Measurements from ENCODE around the gene VTCN1.

VTCN1 gene

GRCh38 chr1:117182319-117182718 lies 28.4 kb downstream of the VTCN1 start:
- Mint-ChIP-seq H3K4me3 (no peak overlapping the region), H3K9me3 (no peaks in the 10 kb centered on the region), H3K36me3 (no peaks in the 10 kb centered on the region), H3K4me1 (no peaks in the 10 kb centered on the region), H3K27ac (no peak overlapping the region)
- DNase-seq (ENCODE audit: low spot score in 2 of 2) (no peak), ATAC-seq (no peak)

GRCh38 chr1:117181630-117182041 lies 29.1 kb downstream of the VTCN1 start:
- no peak for ATAC-seq
- Mint-ChIP-seq H3K4me3 (no peak overlapping the region), H3K36me3 (no peaks in the 10 kb centered on the region)

GRCh38 chr1:117180147-117180967 lies 30.4 kb downstream of the VTCN1 start:
- no peak for DNase-seq (ENCODE audit: low spot score in 2 of 2)
- H3K4me1 Mint-ChIP-seq, result no peaks in the 10 kb centered on the region
- H3K9me3 Mint-ChIP-seq, result no peaks in the 10 kb centered on the region
- no peak overlapping the region for H3K27ac Mint-ChIP-seq
- H3K4me3 Mint-ChIP-seq, result no peak overlapping the region
- no peak for ATAC-seq
- H3K36me3 Mint-ChIP-seq, result no peaks in the 10 kb centered on the region

More at GRCh38 chr1:117181630-117182041, 29.1 kb downstream of the VTCN1 start:
- Mint-ChIP-seq H3K4me1 (no peaks in the 10 kb centered on the region), H3K27ac (no peak overlapping the region), H3K9me3 (no peaks in the 10 kb centered on the region)
- no peak for DNase-seq (ENCODE audit: low spot score in 2 of 2)

GRCh38 chr1:117179471-117179870 lies 31.3 kb downstream of the VTCN1 start:
- H3K36me3 Mint-ChIP-seq, result no peaks in the 10 kb centered on the region
- H3K4me1 Mint-ChIP-seq, result no peaks in the 10 kb centered on the region
- no peak overlapping the region for H3K27ac Mint-ChIP-seq
- H3K9me3 Mint-ChIP-seq, result no peaks in the 10 kb centered on the region
- H3K4me3 Mint-ChIP-seq, result no peak overlapping the region
- DNase-seq (ENCODE audit: low spot score in 2 of 2), result no peak
- ATAC-seq, result no peak

GRCh38 chr1:117178756-117179155 lies 32.0 kb downstream of the VTCN1 start:
- Mint-ChIP-seq H3K27ac (no peak overlapping the region), H3K4me1 (no peaks in the 10 kb centered on the region), H3K36me3 (no peaks in the 10 kb centered on the region), H3K4me3 (no peak overlapping the region), H3K9me3 (no peaks in the 10 kb centered on the region)
- DNase-seq (ENCODE audit: low spot score in 2 of 2), result no peak
- ATAC-seq, result no peak

- H3K4me1 Mint-ChIP-seq, result no peaks in the 10 kb centered on the region
- H3K36me3 Mint-ChIP-seq, result no peaks in the 10 kb centered on the region
- no peak overlapping the region for H3K27ac Mint-ChIP-seq
- ATAC-seq, result no peak
- H3K9me3 Mint-ChIP-seq, result no peaks in the 10 kb centered on the region
- H3K4me3 Mint-ChIP-seq, result no peak overlapping the region
- DNase-seq (ENCODE audit: low spot score in 2 of 2), result no peak
These were observed 33.4 kb downstream of the VTCN1 start for GRCh38 chr1:117177376-117177775.

- no peak for ATAC-seq
These were observed 34.1 kb downstream of the VTCN1 start for GRCh38 chr1:117176579-117176978.

GRCh38 chr1:117174851-117175250 lies 35.9 kb downstream of the VTCN1 start:
- H3K9me3 Mint-ChIP-seq, result no peaks in the 10 kb centered on the region
- DNase-seq (ENCODE audit: low spot score in 2 of 2), result no peak
- no peaks in the 10 kb centered on the region for H3K36me3 Mint-ChIP-seq
- H3K27ac Mint-ChIP-seq, result no peak overlapping the region
- no peak for ATAC-seq
- no peak overlapping the region for H3K4me3 Mint-ChIP-seq
- H3K4me1 Mint-ChIP-seq, result no peaks in the 10 kb centered on the region

More at GRCh38 chr1:117176579-117176978, 34.1 kb downstream of the VTCN1 start:
- no peak for DNase-seq (ENCODE audit: low spot score in 2 of 2)
- H3K27ac Mint-ChIP-seq, result no peak overlapping the region
- H3K4me1 Mint-ChIP-seq, result no peaks in the 10 kb centered on the region
- H3K36me3 Mint-ChIP-seq, result no peaks in the 10 kb centered on the region
- H3K4me3 Mint-ChIP-seq, result no peak overlapping the region
- H3K9me3 Mint-ChIP-seq, result no peaks in the 10 kb centered on the region

GRCh38 chr1:117173691-117174090 lies 37.0 kb downstream of the VTCN1 start:
- Mint-ChIP-seq H3K9me3 (no peaks in the 10 kb centered on the region), H3K27ac (no peak overlapping the region), H3K36me3 (no peaks in the 10 kb centered on the region), H3K4me3 (no peak overlapping the region), H3K4me1 (no peaks in the 10 kb centered on the region)
- DNase-seq (ENCODE audit: low spot score in 2 of 2) (no peak), ATAC-seq (no peak)

GRCh38 chr1:117173006-117173405 lies 37.7 kb downstream of the VTCN1 start:
- Mint-ChIP-seq H3K4me1 (no peaks in the 10 kb centered on the region), H3K4me3 (no peak overlapping the region), H3K27ac (no peak overlapping the region), H3K36me3 (no peaks in the 10 kb centered on the region), H3K9me3 (no peaks in the 10 kb centered on the region)
- ATAC-seq (no peak), DNase-seq (ENCODE audit: low spot score in 2 of 2) (no peak)

- Mint-ChIP-seq H3K9me3 (no peaks in the 10 kb centered on the region), H3K4me1 (no peaks in the 10 kb centered on the region), H3K4me3 (no peak overlapping the region), H3K27ac (no peak overlapping the region), H3K36me3 (no peaks in the 10 kb centered on the region)
- ATAC-seq (no peak), DNase-seq (ENCODE audit: low spot score in 2 of 2) (no peak)
These were observed 38.7 kb downstream of the VTCN1 start for GRCh38 chr1:117171900-117172511.

GRCh38 chr1:117169871-117170596 lies 40.7 kb downstream of the VTCN1 start:
- no peaks in the 10 kb centered on the region for H3K36me3 Mint-ChIP-seq
- DNase-seq (ENCODE audit: low spot score in 2 of 2) (no peak), ATAC-seq (no peak)
- no peaks in the 10 kb centered on the region for H3K4me1 Mint-ChIP-seq
- no peaks in the 10 kb centered on the region for H3K9me3 Mint-ChIP-seq
- no peak overlapping the region for H3K4me3 Mint-ChIP-seq
- no peak overlapping the region for H3K27ac Mint-ChIP-seq

- DNase-seq (ENCODE audit: low spot score in 2 of 2) (no peak), ATAC-seq (no peak)
- Mint-ChIP-seq H3K36me3 (no peaks in the 10 kb centered on the region), H3K4me1 (no peaks in the 10 kb centered on the region), H3K4me3 (no peak overlapping the region), H3K27ac (no peak overlapping the region), H3K9me3 (no peaks in the 10 kb centered on the region)
These were observed 43.3 kb downstream of the VTCN1 start for GRCh38 chr1:117167402-117167801.

- H3K36me3 Mint-ChIP-seq, result no peaks in the 10 kb centered on the region
- H3K27ac Mint-ChIP-seq, result no peak overlapping the region
- DNase-seq (ENCODE audit: low spot score in 2 of 2) (no peak), ATAC-seq (no peak)
- H3K9me3 Mint-ChIP-seq, result no peaks in the 10 kb centered on the region
- no peak overlapping the region for H3K4me3 Mint-ChIP-seq
- H3K4me1 Mint-ChIP-seq, result no peaks in the 10 kb centered on the region
These were observed 44.7 kb downstream of the VTCN1 start for GRCh38 chr1:117166076-117166475.

GRCh38 chr1:117164209-117164608 lies 46.5 kb downstream of the VTCN1 start:
- H3K4me1 Mint-ChIP-seq, result no peaks in the 10 kb centered on the region
- DNase-seq (ENCODE audit: low spot score in 2 of 2), result no peak
- H3K4me3 Mint-ChIP-seq, result no peak overlapping the region
- ATAC-seq, result no peak
- H3K27ac Mint-ChIP-seq, result no peak overlapping the region
- no peaks in the 10 kb centered on the region for H3K36me3 Mint-ChIP-seq
- no peaks in the 10 kb centered on the region for H3K9me3 Mint-ChIP-seq

- no peak for DNase-seq (ENCODE audit: low spot score in 2 of 2)
- no peaks in the 10 kb centered on the region for H3K36me3 Mint-ChIP-seq
- no peak overlapping the region for H3K4me3 Mint-ChIP-seq
- H3K27ac Mint-ChIP-seq, result no peak overlapping the region
- no peaks in the 10 kb centered on the region for H3K9me3 Mint-ChIP-seq
- no peak for ATAC-seq
- no peaks in the 10 kb centered on the region for H3K4me1 Mint-ChIP-seq
These were observed 47.9 kb downstream of the VTCN1 start for GRCh38 chr1:117162816-117163215.
